Esophagus squamous epithelium (tissue), 5 donors: ENCODE results near the gene GRK1. TPM values are rescaled to one million over a fixed set of nuclear protein-coding genes. Genes with fewer than 3 reads are reported as not detected.

Source experiments
- DNase-seq: peaks from one replicate; lab custom pipeline; 2025; lab: John Stamatoyannopoulos, UW
- H3K27ac ChIP-seq, 4 donors: fragments of 200-600 bp; sonication (generic); one replicate each; pipeline ENCODE4 v1.5.1; 2016 to 2019; ENCODE audit warnings: mild to moderate bottlenecking in 1 of 4
- H3K27me3 ChIP-seq, 4 donors: fragments of 200-600 bp; sonication (generic); 1 replicate in 3 of 4; 2 replicates in 1 of 4; pipeline versions ENCODE4 v1.5.1 to v1.6.0; 2017 to 2021; ENCODE audit warnings: antibody characterized with exemption in 1 of 4
- H3K36me3 ChIP-seq, 3 donors: fragments of 200-600 bp; sonication (generic); one replicate each; pipeline ENCODE4 v1.5.1; 2016 to 2019
- H3K4me1 ChIP-seq, 3 donors: fragments of 200-600 bp; sonication (generic); one replicate each; pipeline ENCODE4 v1.5.1; 2017 to 2019
- H3K4me3 ChIP-seq, 4 donors: fragments of 200-600 bp; sonication (generic); 1 replicate in 3 of 4; 2 replicates in 1 of 4; pipeline ENCODE4 v1.5.1; 2016 to 2019; ENCODE audit warnings: mild to moderate bottlenecking in 2 of 4, moderate library complexity in 1 of 4
- H3K9me3 ChIP-seq, 3 donors: fragments of 200-600 bp; sonication (generic); one replicate each; pipeline ENCODE4 v1.5.1; 2016 to 2019
- POLR2A ChIP-seq, 4 donors: fragments of 450-650 bp; IDR thresholded peaks; one replicate each; pipeline ENCODE4 v1.6.1; 2017; ENCODE audit warnings: antibody characterized with exemption in 4 of 4, mild to moderate bottlenecking in 4 of 4, moderate library complexity in 3 of 4
- WGBS, 2 donors: methylation state at CpG; one replicate each; pipeline ENCODE4 v1.1.5; 2018; 5-methylcytosine and 5-hydroxymethylcytosine counted together
- intact Hi-C: fragments of 100-400 bp; cut with DNase I; formaldehyde crosslinking; loops from one replicate; pipeline ENCODE4 v1.15.0; 2022
- total RNA-seq, 4 donors: library from RNA; depleted of rRNA; stranded (reverse); fragments of >200 nt; gene quantifications; one replicate each; pipeline ENCODE4 v1.1.0, GENCODE V29; 2016
- TF ChIP-seq, protein P1 (sequence below), 6 experiments: fragments of 450-650 bp in 4 of 6; fragments of 200-600 bp in 2 of 6; sonication (generic) in 2 of 6; IDR thresholded peaks; one replicate each; pipeline ENCODE4 v1.5.1; 2016 to 2019; ENCODE audit warnings: antibody characterized with exemption in 6 of 6, mild to moderate bottlenecking in 4 of 6, moderate library complexity in 4 of 6
- donor health status: DM: yes; HTN: yes; CAD: no.

Gene GRK1
- total RNA-seq, 4 donors from 2014 or later, result not detected

GRCh38 chr13:113770937-113771336 is 103.9 kb downstream of the GRK1 start:
- 90 to 95% methylated on average over 3 to 5 of the region's 5 CpGs for WGBS, 2 donors
- intact Hi-C loops, result no loop called here
- Histone ChIP-seq H3K4me1 (peaks cover 0 to 9% (median 0%) of the 10 kb centered on the region in 3 donors), H3K4me3 (no peak overlapping the region), H3K27ac (no peak overlapping the region), H3K27me3 (peaks cover 0 to 6% (median 0%) of the 10 kb centered on the region in 4 donors), H3K9me3 (no peaks in the 10 kb centered on the region), H3K36me3 (peaks cover 0 to 12% (median 0%) of the 10 kb centered on the region in 3 donors)
- TF ChIP-seq, protein P1, sequence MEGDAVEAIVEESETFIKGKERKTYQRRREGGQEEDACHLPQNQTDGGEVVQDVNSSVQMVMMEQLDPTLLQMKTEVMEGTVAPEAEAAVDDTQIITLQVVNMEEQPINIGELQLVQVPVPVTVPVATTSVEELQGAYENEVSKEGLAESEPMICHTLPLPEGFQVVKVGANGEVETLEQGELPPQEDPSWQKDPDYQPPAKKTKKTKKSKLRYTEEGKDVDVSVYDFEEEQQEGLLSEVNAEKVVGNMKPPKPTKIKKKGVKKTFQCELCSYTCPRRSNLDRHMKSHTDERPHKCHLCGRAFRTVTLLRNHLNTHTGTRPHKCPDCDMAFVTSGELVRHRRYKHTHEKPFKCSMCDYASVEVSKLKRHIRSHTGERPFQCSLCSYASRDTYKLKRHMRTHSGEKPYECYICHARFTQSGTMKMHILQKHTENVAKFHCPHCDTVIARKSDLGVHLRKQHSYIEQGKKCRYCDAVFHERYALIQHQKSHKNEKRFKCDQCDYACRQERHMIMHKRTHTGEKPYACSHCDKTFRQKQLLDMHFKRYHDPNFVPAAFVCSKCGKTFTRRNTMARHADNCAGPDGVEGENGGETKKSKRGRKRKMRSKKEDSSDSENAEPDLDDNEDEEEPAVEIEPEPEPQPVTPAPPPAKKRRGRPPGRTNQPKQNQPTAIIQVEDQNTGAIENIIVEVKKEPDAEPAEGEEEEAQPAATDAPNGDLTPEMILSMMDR (IDR thresholded peaks at IDR 0.05), result no peak
- TF ChIP-seq POLR2A (IDR thresholded peaks at IDR 0.05), result no peak
- no peak for DNase-seq

- H3K4me1 ChIP-seq, result peaks cover 0 to 6% (median 0%) of the 10 kb centered on the region in 3 donors
- no peak for DNase-seq
- peaks cover 0 to 12% (median 0%) of the 10 kb centered on the region in 3 donors for H3K36me3 ChIP-seq
- 33 to 46% methylated on average over 4 of the region's 4 CpGs for WGBS, 2 donors
- intact Hi-C loops, result no loop called here
- TF ChIP-seq, protein P1 (IDR thresholded peaks at IDR 0.05), result no peak
- no peak for TF ChIP-seq POLR2A (IDR thresholded peaks at IDR 0.05)
- no peaks in the 10 kb centered on the region for H3K9me3 ChIP-seq
- H3K27ac ChIP-seq, result peak overlapping the region in 1 of 4 donors; percentile 7
- H3K27me3 ChIP-seq, result peaks cover 0 to 15% (median 0%) of the 10 kb centered on the region in 4 donors
- H3K4me3 ChIP-seq, result no peak overlapping the region
Observed at GRCh38 chr13:113771709-113772331, 104.8 kb downstream of the GRK1 start.

DNA sequence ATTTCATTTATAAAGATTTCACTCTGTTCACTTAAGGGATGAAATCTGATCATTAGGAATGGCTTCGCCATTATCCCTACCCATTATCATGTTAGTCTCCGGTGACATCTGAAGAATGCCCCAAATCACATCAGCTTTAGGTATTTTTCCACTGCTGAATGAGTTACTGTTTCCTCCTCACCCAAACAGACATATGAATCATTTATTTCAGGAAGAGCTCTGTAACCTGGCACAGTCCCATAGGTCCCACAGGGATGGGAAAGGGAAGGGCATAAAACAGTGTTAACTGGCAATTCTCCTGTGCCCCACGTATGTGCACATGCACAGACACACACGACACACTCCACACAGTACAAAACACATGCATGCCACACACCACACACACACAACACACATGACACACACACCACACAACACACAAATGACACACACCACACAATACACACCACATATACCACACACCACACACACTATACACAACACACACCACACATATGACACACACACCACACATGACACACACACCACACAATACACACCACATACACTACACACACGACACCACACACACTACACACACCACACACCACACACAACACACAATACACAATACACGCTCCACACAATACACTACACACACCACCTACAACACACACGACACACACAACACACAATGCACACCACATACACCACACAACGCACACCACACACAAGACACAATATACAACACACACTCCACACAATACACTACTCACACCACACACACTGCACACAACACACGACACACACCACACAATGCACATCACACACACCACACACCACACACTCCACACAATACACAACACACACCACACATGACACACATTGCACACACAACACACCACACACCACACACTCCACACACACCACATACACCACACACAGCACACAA is 107.4 kb downstream of the GRK1 start:
- peaks cover 0 to 31% (median 0%) of the 10 kb centered on the region in 4 donors for H3K27me3 ChIP-seq
- TF ChIP-seq, protein P1 (IDR thresholded peaks at IDR 0.05), result no peak
- no peak for TF ChIP-seq POLR2A (IDR thresholded peaks at IDR 0.05)
- WGBS, 2 donors, result 63 to 64% methylated on average over 9 of the region's 9 CpGs

GRCh38 chr13:113775451-113776145 is 108.6 kb downstream of the GRK1 start:
- Histone ChIP-seq H3K36me3 (peaks cover 0 to 2% (median 0%) of the 10 kb centered on the region in 3 donors), H3K27ac (no peak overlapping the region), H3K27me3 (peaks cover 0 to 31% (median 0%) of the 10 kb centered on the region in 4 donors), H3K4me3 (no peak overlapping the region), H3K4me1 (peaks cover 0 to 6% (median 0%) of the 10 kb centered on the region in 3 donors), H3K9me3 (no peaks in the 10 kb centered on the region)
- no peak for DNase-seq
- TF ChIP-seq POLR2A (IDR thresholded peaks at IDR 0.05), result no peak
- TF ChIP-seq, protein P1 (IDR thresholded peaks at IDR 0.05), result no peak
- intact Hi-C loops, result no loop called here
- 87% methylated on average over 12 of the region's 28 CpGs; no CpG with 5 or more reads in 1 of the 2 donors for WGBS, 2 donors

More for the DNA sequence above, 107.4 kb downstream of the GRK1 start:
- H3K9me3 ChIP-seq, result no peaks in the 10 kb centered on the region
- no peak for DNase-seq
- H3K4me3 ChIP-seq, result no peak overlapping the region
- H3K4me1 ChIP-seq, result peaks cover 0 to 6% (median 0%) of the 10 kb centered on the region in 3 donors
- intact Hi-C loops, result no loop called here
- H3K27ac ChIP-seq, result no peak overlapping the region
- H3K36me3 ChIP-seq, result peaks cover 0 to 12% (median 0%) of the 10 kb centered on the region in 3 donors
